GM21529 (cell line): Measurements from ENCODE around the gene ACER2.
"Not testable (repeated sequence)": the region's sequence is repeated elsewhere in the genome, so short reads cannot be mapped to it uniquely, and the experiment has no call there.

Experiments used
- ATAC-seq: cut with Tn5 transposase; IDR thresholded peaks from one replicate; pipeline ENCODE4 v1.9.1; 2021; ENCODE audit not compliant: unreplicated experiment

The ACER2 gene

DNA sequence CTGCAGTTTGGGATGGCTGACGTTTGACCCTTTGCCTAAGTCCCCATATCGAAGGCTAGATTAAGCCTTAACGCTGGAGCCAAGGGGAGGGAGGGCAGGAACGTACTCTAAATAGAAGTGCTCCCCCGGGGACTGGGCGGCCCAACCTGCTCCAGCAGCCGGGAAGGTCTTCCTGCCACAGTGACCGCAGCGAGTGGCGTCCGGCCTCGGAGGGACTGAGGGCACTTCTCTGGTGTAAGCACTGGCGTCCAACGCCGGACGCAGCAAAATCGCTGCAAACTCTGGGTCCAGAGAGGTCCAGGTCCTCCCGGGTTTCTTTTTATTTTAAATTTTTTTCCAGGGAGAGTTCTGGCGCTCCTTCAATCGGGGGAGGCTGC lies 505 bp upstream of the ACER2 start:
- no peak for ATAC-seq

DNA sequence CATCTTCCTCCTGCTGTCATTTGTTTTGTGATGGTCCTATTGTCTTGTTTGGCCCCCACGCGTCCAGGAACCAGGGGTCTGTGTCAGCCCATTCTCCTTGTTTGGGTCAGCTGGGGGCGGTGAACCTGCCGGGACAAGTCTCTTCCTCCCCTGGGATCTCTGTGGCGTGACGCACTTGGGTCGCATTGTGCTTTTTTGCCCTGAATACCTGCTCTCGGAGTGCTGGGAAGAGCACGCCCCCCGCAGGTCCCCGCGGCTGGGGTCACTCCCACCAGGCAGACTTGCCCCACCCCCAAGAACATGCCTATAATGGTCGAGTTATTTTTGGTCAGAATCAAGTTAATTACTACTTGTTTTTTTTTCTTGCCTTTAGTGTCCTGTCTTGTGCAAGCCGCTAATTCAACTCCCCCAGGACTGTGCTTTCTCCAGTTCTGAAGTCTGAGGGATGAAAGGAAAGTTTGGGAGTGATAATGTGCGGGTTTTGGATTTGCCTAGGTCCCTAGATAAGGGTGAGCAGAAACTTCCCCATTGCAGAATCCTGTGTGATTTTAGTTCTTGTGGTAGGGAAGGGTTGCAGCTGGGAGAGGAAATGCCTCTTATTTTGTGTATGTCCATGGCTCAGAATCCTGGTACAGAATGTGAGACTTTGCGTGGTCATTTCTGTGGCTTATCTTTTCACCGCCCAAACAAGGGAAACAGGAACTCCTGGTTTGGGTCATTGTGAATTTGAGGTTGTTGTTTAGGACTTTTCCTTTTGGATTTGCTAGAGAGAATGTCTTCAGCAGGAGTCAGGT lies 789 bp downstream of the ACER2 start:
- ATAC-seq: peak; percentile 20

DNA sequence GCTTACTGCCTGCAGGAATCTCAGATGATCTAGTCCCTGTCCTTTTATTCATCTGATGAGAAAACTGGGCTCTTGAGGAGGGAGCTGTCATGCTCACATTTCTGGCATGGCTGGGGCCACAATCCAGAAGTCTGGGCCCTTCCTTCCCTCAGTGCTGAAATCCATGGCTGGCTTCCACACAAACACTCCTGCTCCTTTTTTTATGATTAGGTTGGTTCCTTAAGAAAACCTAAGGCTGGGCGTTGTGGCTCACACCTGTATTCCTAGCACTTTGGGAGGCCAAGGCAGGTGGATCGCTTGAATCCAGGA lies 1.3 kb downstream of the ACER2 start:
- ATAC-seq: no peak

DNA sequence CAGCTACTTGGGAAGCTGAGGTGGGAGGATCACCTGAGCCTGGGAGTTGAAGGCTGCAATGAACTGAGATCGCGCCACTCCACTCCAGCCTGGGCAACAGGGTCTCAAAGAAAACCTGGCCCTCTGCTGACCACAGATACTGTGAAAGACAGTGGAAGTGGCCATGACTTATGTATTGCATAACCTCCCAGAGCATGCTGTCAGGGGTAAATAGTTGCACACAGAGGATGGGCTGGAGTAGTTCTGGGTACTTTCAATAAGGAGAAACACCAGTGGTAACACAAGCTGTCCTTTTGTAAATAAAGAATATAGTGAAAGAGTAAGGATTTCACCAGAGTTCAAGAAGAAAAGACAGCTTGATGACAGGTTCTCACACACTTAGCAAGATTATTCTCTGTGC lies 1.8 kb downstream of the ACER2 start:
- ATAC-seq: no peak

DNA sequence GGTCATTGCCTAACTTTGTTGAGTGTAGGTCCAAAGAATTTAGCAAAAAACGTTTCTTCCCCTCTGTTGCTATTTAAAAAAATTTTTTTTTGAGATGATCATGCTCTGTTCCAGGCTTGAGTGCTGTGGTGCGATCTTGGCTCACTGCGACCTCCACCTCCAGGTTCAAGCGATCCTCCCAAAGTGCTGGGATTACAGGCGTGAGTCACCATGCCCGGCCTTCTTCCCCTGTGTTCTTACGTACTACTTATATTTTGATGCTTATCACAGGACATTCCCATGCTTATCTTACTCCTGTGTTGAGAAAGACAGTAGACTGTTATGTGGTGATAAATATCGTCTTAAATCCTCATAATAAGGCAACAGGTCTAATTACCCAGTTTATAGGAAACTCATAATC lies 2.5 kb downstream of the ACER2 start:
- ATAC-seq: no peak

DNA sequence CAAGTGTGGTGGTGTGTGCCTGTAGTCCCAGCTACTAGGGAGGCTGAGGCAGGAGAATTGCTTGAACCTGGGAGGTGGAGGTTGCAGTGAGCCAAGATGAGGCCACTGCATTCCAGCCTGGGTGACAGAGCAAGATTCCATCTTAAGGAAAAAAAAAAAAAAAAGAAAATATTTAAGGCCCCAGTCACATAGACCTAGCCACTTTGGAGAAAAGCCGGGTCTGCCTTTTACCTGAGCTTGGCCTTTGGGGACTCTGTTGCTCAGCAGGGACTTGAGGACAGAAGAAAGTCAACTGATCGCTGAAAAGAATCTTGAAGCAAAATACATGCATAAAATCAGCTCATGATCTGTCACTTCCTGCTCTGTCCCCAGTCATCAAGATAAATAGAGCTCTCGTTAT lies 4.6 kb downstream of the ACER2 start:
- ATAC-seq: not testable (repeated sequence)

DNA sequence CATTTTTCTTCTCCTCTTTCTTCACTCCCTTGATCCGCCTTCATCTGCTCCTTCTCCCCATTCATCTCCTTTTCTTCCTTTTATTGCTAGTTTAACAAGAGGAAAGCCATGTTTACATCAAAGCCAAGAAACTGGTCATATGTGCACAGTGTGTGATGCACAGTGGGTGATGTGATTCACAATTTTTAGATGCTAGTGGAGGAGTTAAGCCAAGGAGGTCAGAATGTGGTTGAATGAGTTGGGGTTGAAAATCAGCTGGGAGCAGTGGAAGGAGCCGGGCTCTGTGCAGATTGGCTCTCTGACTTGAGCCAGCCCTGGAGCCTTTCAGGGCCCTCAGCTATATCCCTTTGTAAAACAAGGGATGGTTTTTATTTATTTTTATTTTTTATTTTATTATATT lies 7.3 kb downstream of the ACER2 start:
- ATAC-seq: no peak

DNA sequence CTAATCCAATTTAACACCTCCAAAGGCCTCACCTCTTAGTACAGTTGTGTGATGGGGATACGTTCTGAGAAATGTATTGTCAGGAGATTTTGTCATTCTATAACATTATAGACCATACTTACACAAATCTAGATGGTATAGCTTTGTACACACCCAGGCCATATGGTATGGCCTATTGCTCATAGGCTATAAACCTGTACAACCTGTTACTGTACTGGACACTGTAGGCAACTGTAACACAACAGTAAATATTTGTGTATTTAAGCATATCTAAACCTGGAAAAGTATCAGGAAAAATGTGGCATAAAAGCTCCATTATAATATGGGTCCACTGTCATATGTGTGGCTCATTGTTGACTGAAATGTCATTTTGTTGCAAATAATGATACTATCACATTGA lies 12.1 kb downstream of the ACER2 start:
- ATAC-seq: no peak

DNA sequence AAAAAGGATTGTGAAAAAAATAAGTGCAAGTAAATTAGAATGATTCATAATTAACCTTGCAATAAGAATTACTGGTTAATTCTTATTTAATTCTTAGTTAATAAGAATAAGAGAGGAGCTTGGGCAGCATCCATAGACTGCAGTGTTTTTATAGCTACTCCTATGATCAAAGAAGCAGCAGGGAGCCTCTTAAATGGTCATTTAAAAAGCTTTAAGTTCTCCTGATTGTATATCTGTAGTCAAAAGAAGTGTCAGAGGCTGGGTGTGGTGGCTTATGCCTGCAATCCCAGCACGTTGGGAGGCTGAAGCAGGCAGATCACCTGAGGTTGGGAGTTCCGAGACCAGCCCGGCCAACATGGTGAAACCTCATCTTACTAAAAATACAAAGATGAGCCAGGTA lies 14.4 kb downstream of the ACER2 start:
- no peak for ATAC-seq

DNA sequence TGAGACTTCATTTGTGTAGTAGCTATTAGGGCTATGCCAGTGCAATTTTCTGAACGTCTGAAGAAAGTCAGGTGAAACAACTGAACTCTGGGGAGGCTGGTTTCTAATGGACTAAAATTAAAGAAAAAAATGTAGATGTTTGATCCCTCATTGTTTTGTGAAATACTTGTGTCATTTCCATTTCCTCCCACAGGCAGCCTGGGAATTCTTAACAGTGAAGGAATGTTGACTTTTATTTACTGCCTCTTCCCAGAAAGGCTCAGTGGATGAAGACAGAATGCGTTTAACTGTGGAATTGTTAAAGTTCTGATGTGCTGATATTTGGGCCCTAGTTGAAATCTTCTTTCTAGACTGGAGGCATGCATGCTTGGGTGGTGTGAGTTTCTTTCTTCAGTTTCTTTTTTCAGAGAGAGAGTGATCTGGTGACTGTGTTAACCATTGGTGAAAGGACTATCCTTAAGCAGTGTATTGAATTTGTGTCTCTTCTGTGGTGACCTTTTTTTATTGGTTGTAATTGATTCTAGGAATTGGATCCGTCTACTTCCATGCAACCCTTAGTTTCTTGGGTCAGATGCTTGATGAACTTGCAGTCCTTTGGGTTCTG lies 15.5 kb downstream of the ACER2 start:
- ATAC-seq: peak; percentile 89

DNA sequence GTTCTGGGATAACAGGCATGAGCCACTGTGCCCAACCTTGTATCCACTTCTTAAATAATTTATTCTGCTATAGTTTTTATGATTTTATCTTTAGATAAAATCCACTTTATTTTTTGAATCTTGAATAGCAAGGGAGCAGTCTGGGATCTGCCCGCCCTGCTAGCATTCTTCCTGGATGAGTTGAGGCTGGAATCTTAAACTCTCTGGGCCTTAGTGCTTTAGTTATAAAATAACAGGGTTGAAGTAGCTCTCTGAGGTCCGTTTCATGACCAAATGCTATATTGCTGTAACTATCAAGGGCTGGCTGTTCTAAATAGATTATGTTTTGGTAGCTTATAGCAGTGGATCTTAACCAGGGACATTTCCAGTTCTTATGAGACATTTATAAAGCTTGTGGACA lies 20.8 kb downstream of the ACER2 start:
- no peak for ATAC-seq

DNA sequence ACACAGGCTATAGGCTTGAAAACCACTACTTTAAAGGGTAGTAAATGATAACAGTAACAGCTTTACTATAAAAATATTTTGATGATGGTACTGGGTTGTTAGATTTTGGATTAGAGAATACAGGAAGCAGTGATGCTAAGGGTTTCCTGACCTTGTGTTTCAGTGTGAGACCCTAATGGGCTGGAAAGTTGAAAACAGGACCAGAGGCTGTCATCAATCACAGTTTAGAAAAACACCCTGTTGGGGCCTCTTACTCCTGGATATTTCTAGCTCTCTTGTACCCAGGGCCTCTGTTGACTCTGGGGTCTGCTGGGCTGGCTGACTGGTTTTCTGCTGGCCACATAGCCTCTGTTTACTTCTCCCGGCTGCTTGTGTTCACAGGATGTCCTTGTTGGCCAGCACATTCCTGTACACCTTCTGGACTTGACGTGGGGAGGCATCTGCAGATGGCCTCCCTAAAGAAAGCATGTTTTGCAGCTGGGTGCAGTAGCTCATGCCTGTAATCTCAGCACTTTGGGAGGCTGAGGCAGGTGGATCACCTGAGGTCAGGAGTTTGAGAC lies 21.5 kb downstream of the ACER2 start:
- ATAC-seq: no peak

DNA sequence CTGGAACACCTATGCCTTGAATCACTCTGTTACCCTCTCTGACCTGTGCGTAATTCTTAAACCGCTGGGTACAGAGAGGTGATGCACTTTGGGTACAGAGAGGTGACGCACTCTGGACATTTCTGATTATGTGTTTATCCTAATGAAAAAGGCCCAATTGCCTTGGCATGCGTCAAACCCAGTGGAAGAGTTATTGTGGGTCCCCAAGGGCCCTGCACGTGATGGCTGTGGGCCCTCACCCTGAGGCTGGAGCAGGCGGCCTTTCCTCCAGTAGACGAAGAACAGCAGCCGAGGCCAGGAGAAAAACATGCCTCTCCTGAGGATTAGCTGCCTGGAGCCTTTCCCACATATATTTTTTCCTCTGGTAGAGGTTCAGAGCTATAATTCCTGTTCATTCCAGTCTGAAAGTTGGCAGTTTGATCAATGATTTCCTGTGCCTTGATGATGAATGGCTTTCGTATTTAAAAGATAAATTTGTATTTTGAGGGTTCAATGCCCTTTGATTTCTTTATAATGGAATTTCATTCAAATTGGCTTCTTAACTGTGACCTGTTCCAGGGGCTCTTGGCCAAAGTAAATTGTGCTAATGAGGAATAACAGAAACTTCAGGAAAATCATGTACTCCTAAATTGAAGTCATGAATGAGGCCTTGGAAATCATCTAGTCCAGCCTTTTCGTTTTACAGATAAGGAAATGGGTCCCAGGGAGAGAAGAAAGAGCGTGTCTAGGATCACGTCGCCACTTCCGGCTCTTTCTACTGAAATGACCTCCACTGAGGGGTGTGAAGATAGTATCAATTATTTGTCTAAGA lies 22.8 kb downstream of the ACER2 start:
- no peak for ATAC-seq

DNA sequence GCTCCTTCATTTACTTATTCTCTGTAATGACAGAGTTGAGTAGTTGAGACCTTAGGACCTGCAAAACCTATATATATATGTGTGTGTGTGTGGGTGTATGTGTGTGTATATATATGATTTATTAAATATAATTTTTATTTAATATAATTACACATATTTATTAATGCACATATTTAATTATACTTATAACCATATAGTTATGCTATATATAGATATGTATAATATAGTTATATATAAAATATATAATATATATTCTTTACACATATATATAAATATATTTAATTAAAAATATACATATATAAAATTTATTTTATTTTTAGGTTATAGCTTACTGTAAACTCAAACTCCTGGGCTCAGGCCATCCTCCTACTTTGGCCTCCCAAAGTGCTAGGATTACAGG lies 23.7 kb downstream of the ACER2 start:
- no peak for ATAC-seq

DNA sequence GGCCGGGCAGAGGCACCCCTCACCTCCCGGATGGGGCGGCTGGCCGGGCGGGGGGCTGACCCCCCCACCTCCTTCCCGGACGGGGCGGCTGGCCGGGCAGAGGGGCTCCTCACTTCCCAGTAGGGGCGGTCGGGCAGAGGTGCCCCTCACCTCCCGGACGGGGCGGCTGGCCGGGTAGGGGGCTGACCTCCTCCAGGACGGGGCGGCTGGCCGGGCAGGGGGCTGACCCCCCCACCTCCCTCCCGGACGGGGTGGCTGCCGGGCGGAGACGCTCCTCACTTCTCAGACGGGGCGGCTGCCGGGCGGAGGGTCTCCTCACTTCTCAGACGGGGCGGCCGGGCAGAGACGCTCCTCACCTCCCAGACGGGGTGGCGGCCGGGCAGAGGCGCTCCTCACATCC lies 24.9 kb downstream of the ACER2 start:
- not testable (repeated sequence) for ATAC-seq

DNA sequence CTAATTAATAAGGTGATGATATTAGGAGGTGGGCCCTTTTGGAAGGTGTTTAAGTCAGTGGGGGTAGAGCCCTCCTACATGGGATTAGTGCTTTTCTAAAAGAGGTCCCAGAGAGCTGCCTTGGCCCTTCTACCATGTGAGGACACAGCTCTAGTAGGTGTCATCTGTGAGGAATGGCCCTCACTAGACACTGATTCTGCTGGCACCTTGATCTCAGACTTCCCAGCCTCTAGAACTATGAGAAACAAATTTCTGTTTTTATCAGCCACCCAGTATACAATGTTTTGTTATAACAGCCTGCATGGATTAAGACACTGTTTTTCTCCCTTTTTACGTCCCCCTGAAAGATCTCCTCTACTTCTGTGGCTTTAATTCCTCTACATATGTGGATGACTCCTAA lies 31.6 kb downstream of the ACER2 start:
- no peak for ATAC-seq

DNA sequence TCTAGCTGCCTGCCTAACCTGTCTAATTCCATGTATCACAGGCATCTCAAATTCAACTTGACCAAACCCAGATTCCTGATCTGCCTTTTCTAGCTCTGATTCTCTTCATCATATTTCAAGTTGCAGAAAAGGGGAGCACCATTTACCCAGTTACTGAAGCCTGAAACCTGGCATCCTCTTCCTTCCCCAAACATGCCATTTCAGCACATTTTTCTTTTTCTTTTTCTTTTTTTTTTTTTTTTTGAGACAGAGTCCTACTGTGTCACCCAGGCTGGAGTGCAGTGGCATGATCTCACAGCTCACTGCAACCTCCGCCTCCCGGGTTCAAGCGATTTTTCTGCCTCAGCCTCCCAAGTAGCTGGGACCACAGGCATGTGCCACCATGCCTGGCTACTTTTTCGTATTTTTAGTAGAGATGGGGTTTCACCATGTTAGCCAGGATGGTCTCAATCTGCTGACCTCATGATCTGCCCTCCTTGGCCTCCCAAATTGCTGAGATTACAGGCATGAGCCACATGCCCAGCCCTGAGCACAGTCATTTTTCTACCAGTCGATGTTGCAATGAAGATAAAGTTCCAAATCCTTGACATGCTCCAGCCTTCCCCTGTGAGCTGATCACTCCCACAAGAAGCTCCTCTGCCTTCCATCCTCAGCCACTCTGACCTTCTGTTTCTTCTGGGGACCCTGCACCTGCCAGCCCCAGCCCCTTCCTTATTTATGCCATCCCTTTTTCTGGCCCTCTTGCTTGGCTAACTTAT lies 32.2 kb downstream of the ACER2 start:
- no peak for ATAC-seq

DNA sequence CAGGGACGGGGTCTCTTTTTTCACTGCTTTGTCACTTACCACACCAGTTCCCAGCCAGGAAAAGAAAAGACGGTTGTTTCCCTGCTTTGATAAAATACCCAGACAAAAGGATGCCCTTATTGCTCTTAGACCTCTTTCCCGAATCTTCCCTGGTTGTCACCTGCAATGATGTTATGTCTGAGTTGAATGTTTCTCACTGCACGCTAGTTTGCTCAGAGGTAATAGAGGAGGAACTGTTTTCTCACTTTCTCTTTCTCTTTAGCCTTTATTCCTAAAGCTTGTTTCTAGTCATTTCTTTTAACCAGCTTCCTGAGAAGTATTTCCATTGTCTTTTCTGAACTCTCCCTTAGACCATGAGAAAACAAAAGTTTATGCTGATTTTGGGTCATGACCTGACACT lies 32.9 kb downstream of the ACER2 start:
- ATAC-seq: peak; percentile 93

DNA sequence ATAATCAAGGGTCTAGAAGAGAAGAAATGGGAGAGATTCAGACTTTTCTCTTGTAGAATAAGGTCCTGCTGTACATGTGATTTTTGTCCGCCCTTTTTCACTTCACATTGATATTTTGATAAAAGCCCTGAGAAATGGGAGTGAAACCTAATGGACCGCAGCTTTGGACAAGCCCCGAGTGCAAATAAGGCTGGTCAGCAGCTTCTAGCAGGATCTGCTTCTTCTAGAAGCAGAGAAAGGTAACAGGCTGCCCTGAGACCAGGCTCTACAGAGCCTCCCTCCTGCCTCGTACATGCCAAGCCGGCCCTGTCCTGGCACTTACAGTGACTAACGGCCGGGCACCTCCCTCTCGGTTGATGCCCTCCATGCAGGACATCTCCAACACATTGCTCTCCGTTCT lies 33.4 kb downstream of the ACER2 start:
- no peak for ATAC-seq

DNA sequence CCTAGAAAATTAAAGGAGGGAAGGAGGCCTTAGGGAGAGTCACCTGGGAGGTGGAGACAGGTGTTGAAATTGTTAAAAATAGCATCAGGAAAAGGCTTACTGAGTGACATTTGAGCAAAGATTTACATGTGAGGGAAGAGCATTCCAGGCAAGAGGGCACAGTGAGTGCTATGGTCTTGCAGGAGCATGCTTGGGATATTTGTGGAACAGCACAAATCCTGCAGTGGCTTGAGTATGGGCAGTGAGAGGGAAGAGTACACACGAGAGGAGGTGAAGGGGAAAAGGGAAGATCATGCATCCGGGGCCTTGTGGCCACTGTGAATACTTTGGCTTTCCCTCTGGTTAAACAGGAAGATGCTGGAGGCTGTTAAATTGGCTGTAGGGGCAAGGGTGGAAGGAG lies 36.6 kb downstream of the ACER2 start:
- ATAC-seq: no peak

DNA sequence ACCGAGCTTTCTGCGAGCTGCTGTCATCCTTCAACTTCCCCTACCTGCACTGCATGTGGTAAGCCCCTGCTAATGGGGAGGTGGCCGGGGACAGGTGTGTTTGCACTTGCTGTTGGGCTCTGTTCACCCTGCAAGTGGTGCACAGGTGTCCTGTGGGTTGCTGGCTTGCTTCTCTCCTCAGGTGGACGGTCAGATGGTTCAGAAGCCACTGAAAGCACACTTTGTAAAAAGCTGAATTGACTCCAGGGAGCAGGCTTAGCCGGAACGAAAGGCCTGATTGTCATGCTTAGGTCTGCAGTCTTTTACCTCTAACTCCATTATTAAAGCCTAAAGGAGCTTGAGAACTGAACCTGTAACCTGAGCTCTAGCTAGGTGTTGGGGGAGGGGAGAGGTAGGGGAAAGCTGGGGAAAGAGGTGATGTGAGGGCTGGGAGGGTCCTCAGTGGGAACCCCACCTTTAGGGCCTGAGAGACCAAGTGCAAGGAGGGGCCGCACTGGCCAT lies 37.6 kb downstream of the ACER2 start:
- no peak for ATAC-seq
